ENCODE results near the gene GPANK1.

- TF ChIP-seq EZH2 (IDR thresholded peaks at IDR 0.05; ENCODE audit: borderline replicate concordance, low read depth, low read length, poor library complexity, severe bottlenecking), result no peak
- TF ChIP-seq, protein P1, sequence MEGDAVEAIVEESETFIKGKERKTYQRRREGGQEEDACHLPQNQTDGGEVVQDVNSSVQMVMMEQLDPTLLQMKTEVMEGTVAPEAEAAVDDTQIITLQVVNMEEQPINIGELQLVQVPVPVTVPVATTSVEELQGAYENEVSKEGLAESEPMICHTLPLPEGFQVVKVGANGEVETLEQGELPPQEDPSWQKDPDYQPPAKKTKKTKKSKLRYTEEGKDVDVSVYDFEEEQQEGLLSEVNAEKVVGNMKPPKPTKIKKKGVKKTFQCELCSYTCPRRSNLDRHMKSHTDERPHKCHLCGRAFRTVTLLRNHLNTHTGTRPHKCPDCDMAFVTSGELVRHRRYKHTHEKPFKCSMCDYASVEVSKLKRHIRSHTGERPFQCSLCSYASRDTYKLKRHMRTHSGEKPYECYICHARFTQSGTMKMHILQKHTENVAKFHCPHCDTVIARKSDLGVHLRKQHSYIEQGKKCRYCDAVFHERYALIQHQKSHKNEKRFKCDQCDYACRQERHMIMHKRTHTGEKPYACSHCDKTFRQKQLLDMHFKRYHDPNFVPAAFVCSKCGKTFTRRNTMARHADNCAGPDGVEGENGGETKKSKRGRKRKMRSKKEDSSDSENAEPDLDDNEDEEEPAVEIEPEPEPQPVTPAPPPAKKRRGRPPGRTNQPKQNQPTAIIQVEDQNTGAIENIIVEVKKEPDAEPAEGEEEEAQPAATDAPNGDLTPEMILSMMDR (conservative IDR thresholded peaks at IDR 0.05; ENCODE audit: low read depth, low read length), result no peak
Measured at GRCh38 chr6:31687860-31688693, 23.3 kb upstream of the GPANK1 start.

All from A673 (cell line).